ENCODE measurements around the gene OR10AD1.
A peak's percentile ranks its signal among the peaks of the same experiment; 100 is the strongest.
"Not testable (repeated sequence)": the region's sequence is repeated elsewhere in the genome, so short reads cannot be mapped to it uniquely, and the experiment has no call there.

Gene OR10AD1, protein sequence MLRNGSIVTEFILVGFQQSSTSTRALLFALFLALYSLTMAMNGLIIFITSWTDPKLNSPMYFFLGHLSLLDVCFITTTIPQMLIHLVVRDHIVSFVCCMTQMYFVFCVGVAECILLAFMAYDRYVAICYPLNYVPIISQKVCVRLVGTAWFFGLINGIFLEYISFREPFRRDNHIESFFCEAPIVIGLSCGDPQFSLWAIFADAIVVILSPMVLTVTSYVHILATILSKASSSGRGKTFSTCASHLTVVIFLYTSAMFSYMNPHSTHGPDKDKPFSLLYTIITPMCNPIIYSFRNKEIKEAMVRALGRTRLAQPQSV

DNA sequence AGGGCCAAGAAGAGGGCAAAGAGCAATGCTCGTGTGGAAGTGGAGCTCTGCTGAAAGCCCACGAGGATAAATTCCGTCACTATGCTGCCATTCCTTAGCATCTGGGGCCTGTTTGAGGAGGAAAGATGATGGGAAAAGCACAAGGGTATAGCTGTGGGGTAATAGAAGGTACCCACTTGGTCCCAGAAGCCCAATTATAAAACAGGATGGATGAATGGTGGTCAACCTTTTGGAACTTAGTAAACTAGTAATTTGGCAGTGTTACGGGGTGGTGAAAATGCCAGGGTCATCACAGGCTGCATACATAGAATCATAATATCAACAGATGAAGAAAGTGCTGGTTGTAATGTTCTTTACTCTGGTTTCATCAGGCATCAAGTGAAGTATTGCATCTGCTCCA lies at the start of gene OR10AD1:
TSS of gene OR10AD1 (minus strand) at position 101 of the 400 bp plus-strand sequence. CDS start at position 101, 0 bp downstream.
- DNase-seq (ENCODE audit: low read depth): no peak

DNA sequence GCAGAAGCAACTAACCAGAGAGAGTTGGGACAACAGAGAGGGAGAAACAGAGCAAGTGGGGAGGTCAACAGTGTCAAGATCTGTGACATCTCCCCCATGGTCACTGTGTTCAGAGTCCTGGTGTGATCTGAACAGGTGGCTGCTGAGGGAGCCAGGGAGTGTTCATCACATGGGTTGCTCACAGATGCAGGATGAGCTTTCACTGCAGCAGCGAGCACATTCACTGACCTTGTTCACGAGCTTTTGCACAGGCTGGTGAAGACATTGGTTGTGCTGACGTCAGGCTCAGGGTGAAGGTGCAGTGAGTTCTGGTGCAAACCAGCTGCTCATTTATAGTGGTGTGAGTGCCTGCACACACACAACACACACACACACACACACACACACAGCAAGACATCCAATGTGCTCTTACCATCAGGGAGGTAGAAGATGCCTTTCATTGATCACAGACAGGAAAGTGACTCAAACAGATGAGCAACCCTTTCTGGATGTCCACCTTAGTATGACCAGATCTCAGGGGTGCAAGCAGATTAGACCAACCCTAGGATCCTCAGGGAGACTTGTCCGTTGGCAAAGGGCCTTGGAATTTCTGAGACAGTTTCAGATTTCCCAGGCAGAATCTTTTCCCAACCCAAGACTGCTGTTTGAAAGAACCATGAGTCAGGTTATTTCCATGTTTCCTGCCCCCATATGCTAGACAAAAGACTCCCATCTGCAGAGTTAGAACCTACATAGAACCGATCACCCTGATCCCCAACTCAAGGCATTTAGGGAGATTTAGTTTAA lies 44.3 kb upstream of the OR10AD1 start:
- no peak for DNase-seq (ENCODE audit: low read depth)

DNA sequence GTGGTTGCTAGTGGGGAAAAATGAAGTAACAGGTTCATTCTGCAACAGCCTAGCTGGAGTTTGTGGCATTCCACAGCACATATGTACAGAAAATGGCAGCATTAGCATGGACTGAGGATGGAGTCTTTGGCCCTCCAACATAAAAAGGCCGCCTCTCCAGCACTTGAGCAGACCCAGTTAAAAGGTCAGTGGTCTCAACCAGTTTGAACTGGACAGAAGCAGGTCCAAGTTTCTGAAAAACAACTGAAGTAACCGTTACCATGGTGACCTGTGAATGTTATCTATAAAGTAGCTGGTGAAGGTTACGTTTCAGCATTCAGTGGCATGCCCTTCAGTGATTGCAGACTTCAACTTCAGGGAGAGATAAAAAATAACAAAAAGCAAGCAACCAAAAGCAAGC lies 34.1 kb upstream of the OR10AD1 start:
- no peak for DNase-seq (ENCODE audit: low read depth)

DNA sequence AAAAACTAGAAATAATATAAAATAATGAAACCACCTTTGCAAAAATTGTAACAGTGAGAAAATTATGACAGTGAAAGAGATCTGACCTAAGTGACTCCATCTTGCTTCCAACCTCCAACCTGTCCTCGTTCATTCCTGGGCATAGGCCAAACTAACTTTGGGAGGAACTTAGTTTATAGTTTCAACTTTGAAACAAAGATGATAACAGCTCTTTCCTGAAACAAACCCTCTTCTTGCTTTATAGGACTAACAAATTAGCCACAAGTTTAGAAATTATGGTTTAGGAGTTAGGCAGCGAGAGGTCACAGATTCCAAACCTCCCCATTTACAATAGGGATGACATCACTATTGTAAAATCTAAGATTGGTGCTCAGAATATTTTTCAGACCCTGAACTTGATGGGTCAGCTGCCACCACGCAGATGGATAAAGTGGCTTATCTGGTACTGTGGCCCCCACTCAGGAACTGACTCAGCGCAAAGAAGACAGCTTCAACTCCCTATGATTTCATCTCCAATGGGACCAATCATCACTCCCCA lies 32.8 kb upstream of the OR10AD1 start:
- no peak for DNase-seq (ENCODE audit: low read depth)

DNA sequence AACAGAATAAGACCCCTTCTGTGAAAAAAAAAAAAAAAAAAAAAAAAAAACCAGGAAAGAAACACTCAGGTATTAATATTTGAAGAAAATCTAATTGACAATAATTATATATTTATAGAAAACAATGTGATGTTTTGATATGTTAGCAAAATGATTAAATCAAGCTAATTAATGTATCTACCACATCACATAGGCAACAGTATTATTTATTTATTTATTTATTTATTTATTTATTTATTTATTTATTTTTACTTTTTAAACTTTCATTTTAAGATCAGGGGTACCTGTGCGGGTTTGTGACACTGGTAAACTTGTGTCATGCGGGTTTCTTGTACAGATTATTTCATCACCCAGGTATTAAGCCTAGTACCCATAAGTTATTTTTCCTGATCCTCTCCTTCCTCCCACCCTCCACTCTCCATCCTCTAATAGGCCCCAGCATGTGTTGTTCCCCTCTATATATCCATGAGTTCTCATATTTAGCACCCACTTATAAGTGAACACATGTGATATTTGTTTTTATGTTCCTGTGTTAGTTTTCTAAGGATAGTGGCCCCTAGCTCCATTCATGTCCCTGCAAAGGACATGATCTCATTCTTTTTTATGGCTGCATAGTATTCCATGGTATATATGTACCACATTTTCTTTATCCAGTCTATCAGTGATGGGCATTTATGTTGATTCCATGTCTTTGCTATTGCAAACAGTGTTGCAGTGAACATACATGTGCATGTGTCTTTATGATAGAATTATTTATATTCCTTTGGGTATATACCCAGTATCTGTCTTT lies 28.3 kb upstream of the OR10AD1 start:
- not testable (repeated sequence) for DNase-seq (ENCODE audit: low read depth)

DNA sequence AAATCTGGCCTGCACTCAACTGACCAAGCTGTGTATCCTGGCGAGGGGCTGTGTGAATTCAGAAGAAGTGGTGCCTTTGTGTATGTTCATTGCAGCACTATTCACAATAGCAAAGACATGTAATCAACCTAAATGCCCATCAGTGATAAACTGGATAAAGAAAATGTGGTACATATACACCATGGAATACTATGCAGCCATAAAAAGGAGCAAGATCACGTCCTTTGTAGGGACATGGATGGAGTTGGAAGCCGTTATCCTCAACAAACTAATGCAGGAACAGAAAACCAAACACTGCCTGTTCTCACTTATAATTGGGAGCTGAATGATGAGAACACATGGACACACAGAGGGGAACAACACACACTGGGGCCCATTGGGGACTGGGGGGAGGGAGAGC lies 21.4 kb upstream of the OR10AD1 start:
- not testable (repeated sequence) for DNase-seq (ENCODE audit: low read depth)

DNA sequence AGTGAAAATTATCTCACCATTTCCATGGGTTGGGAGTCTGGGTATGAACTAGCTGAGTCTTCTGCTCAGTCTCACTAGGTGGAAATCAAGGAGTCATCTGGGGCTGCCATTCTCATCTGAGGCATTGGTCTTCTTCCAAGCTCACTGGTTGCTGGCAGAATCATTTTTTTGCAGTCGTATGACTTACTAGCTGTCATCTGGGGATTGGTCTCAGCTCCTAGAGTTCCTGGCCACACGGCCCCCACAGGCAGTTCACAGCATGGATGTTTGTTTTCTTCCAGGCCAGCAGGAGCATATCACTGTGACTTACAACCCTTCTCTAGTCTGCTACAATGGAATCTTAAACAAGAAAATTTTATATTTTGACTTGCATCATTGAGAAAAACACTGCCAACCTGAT lies 18.6 kb upstream of the OR10AD1 start:
- DNase-seq (ENCODE audit: low read depth): no peak

DNA sequence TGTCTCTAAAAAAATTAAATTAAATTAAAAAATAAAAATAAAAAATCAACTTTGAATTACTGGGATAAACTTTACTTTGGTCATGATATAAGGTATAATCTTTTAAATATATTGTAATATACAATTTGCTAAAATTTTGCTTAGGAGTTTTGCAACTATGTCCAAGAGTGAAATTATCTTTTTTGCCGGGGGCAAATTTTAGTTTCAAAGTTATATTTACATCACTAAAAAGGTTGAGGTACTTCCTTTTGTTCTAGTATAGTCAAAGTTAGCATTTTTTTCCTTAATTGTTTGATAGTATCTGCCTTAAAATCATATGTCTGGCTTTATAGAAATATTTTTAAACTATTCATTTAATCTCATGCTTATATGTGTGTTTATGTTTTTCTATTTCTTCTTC lies 17.6 kb upstream of the OR10AD1 start:
- no peak for DNase-seq (ENCODE audit: low read depth)

DNA sequence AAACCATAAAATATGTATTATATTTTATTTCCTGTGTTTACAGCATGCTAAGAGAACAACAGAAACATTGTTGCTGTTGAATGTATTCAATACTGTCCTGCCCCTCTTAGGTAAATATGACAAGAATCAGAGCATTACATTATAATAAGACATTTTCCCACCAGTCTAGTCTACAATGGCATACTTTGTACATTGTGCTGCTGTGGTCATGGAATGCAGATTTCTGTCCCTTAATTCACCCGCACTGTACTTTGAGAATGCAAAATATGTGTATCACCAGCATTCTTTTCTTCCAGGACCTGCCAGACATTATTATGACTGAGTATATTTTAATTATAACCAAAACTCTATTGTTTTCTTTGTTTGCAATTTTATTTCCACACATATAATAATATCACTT lies 16.5 kb upstream of the OR10AD1 start:
- DNase-seq (ENCODE audit: low read depth): no peak

DNA sequence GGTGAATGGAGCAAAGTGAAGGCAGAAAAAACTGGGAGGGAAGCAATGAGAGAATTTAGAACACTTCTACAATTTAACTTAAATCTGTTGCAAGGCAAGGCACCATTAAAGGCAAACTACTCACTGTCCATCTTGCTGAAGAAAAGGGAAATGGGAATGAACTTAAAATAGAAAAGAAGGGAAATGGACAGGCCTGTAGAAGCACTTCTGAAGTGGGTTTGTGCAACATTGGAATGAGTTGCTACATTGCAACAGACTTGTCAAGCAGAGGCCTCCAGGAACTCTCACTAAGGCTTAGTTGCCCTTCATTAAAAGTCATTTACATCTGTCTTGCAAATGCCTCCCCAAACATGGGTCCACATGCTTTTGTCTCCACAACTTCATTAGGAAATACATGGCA lies 13.7 kb upstream of the OR10AD1 start:
- no peak for DNase-seq (ENCODE audit: low read depth)

DNA sequence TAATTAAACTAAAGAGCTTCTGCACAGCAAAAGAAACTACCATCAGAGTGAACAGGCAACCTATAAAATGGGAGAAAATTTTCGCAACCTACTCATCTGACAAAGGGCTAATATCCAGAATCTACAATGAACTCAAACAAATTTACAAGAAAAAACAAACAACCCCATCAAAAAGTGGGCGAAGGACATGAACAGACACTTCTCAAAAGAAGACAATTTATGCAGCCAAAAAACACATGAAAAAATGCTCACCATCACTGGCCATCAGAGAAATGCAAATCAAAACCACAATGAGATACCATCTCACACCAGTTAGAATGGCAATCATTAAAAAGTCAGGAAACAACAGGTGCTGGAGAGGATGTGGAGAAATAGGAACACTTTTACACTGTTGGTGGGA lies 6.4 kb upstream of the OR10AD1 start:
- not testable (repeated sequence) for DNase-seq (ENCODE audit: low read depth)

DNA sequence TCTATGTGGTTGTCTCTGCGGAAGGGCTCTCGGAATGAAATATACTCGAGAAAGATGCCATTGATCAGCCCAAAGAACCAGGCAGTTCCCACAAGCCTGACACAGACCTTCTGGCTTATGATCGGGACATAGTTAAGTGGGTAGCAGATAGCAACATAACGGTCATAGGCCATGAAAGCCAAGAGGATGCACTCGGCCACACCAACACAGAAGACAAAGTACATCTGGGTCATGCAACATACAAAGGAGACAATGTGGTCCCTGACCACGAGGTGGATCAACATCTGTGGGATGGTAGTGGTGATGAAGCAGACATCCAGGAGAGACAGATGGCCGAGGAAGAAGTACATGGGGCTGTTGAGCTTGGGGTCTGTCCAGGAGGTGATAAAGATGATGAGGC lies 326 bp downstream of the OR10AD1 start:
- DNase-seq (ENCODE audit: low read depth): no peak

DNA sequence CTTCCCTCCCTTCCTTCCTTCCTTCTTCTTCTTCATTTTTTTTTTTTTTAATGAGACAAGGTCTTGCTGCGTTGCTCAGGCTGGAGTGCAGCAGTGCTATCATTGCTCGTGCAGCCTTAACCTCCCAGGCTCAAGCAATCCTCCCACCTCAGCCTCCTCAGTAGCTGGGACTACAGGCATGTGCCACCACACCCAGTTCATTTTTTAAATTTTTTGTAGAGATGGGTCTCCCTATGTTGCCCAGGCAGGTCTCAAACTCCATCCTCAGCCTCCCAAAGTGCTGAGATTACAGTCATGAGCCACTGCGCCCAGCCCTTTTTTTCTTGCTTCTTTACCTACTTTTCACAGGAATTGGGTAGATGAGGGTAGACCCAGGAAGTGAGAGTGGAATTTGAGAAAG lies 1.6 kb downstream of the OR10AD1 start:
- DNase-seq (ENCODE audit: low read depth): no peak

DNA sequence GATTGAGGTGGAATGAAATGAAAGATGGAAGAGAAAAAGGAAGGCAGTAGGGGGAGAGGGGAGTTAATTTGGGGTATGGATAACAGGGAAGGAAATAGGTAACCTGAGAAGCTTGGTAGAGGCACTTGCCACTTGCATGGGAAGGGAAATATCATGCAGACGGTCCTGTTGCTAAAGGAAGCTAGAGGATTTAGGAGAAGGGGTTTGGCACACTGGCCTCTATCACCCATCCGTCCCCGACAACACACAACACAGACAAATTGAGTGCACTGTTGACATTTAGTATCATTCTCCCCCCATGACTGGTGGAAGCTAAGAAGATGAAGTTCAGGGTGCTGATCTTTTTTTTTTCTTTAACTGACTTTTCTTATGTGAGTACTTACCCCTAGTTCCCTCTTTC lies 2.0 kb downstream of the OR10AD1 start:
- DNase-seq (ENCODE audit: low read depth): no peak

DNA sequence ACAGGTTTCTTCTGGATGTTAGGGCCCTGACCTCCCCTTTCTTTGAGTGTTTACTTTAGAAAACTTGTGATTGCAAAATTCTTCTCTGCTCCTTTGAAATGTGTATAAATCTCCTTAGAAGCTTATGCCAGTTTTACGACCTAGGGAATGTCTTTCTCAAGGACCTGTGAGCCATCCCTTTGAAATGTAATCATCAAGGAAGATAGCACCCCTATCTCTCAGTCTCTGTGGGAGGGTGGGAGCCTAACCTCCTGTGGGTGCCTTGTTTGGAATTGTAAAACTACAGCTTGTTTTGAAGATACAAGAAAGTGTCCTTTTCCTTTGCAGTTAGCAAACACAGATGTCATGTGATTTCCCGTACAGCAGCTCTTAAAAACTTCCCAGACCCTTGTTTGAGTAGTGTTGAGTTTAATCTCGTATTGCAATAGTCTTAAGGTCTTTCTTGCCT lies 3.3 kb downstream of the OR10AD1 start:
- no peak for DNase-seq (ENCODE audit: low read depth)

DNA sequence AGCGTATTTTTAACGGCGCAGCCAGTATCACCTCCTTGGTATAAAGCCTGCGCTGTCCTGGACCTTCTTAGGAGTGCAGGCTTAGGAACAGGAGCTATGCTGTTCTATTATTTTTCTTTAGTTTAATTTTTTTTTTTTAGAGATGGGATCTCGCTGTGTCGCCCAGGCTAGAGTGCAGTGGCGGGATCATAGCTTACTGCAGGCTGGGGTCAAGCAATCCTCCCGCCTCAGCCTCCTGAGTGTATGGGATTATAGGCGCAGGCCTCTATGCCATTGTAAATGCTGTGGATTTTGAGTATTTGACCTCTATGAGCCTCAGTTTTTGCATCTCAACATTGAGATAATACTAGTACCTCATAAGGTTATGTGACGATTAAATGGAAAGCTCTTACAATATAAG lies 4.1 kb downstream of the OR10AD1 start:
- no peak for DNase-seq (ENCODE audit: low read depth)

DNA sequence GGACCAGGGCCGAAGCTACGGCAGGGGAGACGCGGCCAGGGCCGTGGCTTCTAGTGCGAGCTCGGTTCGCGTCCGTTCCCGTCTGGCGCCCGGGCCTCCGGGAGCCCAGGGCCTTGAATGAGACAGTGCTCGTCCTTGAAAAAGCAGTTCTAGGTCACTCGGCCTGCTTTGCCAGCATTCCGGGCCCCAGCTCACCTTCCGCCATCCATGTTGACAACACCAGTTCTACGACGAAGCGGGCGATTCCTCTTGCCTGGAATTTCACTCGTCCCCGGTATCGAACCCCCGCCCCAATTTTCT lies 4.5 kb downstream of the OR10AD1 start:
- DNase-seq (ENCODE audit: low read depth): no peak

DNA sequence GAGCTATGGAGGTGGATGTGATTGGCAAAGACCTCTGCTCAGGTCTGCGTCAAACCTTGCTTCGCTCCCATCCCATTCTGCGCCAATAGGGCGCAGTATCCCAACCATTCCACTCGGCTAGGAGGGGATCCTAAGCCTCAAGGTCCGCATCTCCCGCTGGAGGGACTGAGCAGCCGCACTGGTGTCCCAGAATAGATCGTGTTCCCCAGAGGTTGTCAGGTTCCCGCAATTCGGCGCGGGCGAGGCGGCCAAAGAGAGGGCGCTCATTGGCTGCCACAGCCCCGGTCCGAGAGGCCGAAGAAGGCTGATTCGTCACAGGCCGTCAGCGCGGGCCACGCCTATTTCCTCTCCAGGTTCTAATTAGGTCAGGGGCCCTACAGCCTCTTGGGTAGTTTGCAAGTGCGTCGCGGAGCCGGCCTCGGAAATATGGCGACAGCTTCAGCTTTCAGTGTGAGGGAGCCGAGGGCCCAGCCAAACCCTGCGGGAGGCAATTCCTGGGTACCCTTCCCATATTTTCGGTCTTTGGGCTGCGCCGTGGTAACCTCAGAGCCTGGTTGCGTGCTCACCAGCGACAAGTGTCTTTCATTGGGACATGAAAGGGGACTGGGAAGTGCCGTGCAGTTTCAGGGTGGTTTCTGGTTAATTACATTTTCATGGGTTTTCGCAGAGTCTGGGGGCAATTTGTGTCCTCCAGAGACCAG lies 5.0 kb downstream of the OR10AD1 start:
- peak; percentile 74 for DNase-seq (ENCODE audit: low read depth)

DNA sequence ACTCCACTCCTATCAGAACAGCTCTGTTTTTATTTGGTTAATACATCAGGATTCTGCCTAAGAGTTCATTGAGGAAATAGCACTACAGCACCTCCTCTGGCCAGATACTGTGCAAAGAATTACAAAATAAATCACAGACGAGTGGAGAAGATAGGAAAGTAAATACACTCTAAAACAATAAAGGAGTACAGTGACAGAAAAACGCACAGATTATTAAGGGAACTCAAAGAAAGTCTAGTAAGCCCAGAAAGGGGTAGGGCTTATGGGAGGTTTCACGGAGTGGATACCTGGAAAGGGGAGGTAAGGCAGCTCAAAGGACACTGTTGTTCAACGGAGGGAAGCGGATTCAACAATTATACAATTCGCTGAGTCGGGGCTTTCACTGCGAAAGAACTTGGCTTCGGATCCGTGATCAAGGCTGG lies 5.5 kb downstream of the OR10AD1 start:
- DNase-seq (ENCODE audit: low read depth): no peak

DNA sequence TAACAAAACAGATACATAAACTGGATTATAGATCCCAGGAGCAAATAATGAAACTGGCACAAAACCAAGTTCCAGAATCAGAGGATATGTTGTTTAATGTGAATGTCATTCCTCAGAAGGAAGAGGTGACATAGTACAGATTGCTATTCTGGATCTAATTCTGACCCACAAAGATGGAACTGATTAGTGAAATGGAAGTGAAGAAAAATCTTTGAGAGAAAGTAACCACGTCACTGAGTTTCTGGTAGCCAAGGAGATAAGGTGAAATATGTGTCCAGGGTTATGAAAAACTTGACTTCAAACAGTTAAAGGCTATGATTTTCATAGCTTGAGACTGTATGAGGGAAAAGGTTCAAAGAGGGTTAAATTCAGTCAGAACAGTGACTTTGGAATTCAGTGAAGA lies 8.3 kb downstream of the OR10AD1 start:
- DNase-seq (ENCODE audit: low read depth): no peak

DNA sequence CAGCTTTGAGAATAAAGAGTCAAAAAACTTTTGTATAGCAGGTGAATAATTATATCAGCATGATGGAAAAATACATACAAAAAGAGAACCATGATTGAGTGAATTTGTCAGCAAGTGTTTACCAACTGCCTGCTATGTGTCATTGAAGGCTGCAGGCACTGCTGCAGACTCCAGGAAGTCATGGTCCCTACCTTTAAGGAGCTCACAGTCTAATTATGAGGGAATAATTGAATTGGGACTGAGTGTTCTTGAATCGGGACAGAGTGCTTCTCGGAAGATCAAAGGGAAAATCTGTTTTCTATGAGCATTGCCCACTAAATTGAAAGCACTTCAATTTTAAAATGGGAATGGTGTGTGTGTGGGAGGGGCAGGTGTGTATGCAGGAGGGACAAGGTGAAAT lies 9.5 kb downstream of the OR10AD1 start:
- DNase-seq (ENCODE audit: low read depth): no peak

DNA sequence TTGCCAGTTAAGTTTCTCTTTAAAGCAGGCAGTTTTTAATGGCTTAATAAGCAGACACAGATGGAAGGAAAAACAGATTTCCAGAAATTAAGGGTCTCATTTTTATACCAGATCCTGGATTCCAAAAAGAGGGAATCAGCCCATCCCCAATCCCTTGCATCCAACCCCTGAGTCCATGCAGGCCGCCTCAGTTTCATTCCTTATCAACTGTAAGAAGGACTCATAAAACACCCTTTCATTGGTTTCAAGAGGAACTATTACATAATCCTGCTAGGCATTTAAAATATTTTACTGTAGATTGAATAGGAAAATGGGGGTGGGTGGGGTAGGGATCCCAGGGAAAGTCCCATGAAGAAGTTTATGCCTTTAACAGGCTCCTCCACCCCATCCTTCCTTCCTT lies 10.2 kb downstream of the OR10AD1 start:
- no peak for DNase-seq (ENCODE audit: low read depth)

Measured in non-pigmented ciliary epithelial cell (primary cell).